ENCODE data around the gene SPACA9.

SPACA9 gene

DNA sequence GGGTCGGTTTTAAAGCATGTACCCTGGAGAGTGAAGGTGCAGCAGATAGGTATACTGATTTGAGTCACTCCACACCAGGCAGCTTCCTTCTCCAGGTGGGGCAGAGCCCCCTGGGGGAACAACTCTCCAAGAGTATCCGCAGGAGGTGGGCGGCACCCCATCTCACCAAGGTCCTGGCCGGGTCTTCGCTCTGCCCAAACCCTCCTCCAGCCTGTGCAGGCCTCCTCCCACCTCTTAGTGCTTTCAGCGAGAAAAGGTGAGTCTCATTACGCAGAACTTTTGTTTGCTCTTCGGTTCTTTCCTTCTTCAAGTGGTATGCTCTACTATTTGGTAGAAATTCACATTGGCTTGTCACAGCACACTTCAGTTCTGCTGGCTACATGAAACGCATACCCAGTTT lies 13.7 kb downstream of the SPACA9 start:
- Histone ChIP-seq H3K4me3 (no peak overlapping the region), H3K27ac (no peak overlapping the region)
- TF ChIP-seq, protein P1, sequence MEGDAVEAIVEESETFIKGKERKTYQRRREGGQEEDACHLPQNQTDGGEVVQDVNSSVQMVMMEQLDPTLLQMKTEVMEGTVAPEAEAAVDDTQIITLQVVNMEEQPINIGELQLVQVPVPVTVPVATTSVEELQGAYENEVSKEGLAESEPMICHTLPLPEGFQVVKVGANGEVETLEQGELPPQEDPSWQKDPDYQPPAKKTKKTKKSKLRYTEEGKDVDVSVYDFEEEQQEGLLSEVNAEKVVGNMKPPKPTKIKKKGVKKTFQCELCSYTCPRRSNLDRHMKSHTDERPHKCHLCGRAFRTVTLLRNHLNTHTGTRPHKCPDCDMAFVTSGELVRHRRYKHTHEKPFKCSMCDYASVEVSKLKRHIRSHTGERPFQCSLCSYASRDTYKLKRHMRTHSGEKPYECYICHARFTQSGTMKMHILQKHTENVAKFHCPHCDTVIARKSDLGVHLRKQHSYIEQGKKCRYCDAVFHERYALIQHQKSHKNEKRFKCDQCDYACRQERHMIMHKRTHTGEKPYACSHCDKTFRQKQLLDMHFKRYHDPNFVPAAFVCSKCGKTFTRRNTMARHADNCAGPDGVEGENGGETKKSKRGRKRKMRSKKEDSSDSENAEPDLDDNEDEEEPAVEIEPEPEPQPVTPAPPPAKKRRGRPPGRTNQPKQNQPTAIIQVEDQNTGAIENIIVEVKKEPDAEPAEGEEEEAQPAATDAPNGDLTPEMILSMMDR (IDR thresholded peaks at IDR 0.05), result no peak
- DNase-seq (ENCODE audit: low spot score), result peak; percentile 57

DNA sequence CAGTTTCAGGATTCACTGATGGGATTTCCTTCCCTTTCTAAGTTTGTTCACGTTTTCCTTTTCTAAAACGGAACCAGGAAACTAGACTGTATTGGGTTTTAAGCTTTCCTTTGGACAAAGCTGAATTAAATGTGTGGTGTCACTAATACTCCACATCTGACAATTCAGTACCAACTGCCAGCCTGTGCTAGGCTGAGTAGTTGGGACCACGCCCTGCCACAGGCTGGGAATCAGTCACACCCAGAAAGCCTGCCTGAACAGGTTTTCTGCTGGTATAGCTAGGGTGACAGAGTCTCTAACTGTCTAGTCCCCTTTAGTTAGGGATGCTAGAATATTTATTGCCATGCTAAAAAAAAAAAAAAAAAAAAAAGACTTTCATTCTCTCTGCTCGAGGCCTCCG lies 15.6 kb downstream of the SPACA9 start:
- no peak overlapping the region for H3K4me3 ChIP-seq
- no peak for DNase-seq (ENCODE audit: low spot score)
- no peak overlapping the region for H3K27ac ChIP-seq
- TF ChIP-seq, protein P1 (IDR thresholded peaks at IDR 0.05), result no peak

DNA sequence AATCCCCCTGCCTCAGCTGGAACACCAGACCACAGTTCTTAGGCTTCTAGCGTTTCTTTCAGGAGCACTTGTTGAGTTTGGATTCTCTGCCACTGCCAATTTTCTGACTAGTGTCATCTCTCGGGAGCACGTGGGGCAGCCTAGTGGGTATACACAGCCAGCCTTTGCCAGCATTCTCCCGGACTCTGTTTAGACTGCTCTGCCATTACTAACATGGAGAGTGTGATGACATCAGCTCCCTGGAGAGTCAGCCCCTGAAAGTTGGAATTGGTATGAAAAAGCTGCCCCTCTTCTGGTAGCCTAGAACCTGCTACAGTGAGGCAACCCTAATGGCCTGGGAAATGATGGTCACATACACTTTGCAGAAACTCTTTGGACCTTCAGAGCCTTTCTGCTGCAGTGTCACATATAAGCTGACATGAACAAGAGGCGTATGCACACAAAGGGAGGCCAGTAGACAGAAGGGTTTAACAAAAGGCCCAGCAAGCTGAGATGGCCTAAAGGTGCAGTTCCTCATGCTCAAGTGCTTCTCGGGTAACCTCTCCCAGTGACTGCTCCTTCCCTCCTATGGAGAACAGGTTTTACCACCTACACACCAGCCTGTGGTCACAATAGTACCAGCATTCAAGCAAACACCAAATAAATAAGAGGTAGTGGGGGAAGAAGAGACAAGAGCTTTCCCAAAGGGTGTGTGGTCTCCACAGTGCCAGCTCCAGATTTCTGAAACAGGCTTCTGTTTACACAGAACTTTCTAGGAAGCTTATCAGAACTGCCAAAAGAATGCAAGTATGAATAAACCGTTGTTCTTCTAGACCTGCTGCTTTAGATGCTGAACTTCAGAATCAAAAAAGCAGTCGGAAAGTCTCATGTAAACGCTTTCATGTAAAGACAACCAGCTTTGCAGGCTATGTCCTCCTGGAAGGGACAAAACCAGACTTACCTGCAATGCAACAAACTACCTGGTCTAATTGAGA lies 16.5 kb downstream of the SPACA9 start:
- Histone ChIP-seq H3K27ac (no peak overlapping the region), H3K4me3 (no peak overlapping the region)
- TF ChIP-seq, protein P1 (IDR thresholded peaks at IDR 0.05), result no peak
- DNase-seq (ENCODE audit: low spot score), result peak; percentile 41

DNA sequence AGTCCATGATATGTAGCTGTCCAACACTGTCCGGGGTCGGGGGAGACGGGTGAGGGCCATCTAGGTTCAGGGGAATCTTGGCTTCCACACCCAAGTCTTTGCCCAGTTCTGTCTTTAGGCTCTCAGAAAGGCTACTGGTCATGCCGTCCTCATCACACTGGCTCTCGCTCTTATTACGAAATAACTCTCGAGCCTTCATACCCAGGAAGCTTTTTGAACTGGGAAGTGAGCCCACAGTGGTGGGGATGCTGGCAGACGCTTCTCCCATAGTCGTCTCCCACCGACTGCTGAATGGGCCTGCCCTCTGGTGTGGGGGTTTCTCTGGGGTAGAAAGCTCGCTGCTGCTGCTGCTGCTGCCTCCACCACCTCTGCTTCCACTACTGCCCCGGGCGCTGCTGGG lies 17.6 kb downstream of the SPACA9 start:
- DNase-seq (ENCODE audit: low spot score), result no peak
- Histone ChIP-seq H3K4me3 (no peak overlapping the region), H3K27ac (no peak overlapping the region)
- TF ChIP-seq, protein P1 (IDR thresholded peaks at IDR 0.05), result no peak

DNA sequence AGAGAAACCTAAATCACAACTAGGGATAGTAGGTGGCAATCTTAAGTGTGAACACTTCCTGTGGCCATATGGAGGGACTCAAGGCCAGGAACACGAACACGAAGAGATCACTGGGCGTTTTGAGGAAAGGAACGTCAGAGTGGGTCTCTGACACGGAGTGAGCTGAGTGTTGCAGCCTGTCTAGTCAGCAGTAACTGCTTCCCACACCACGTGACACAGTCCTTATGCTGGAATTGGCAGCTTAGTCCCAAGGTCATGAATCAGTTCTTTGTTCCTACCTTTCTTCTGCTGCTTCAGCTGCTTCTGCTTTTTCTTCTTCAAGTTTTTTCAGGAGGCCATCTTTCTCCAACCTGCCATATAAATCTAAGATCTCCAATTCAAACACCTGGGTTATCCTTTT lies 18.2 kb downstream of the SPACA9 start:
- TF ChIP-seq, protein P1 (IDR thresholded peaks at IDR 0.05), result no peak
- H3K4me3 ChIP-seq, result no peak overlapping the region
- DNase-seq (ENCODE audit: low spot score), result no peak
- no peak overlapping the region for H3K27ac ChIP-seq

DNA sequence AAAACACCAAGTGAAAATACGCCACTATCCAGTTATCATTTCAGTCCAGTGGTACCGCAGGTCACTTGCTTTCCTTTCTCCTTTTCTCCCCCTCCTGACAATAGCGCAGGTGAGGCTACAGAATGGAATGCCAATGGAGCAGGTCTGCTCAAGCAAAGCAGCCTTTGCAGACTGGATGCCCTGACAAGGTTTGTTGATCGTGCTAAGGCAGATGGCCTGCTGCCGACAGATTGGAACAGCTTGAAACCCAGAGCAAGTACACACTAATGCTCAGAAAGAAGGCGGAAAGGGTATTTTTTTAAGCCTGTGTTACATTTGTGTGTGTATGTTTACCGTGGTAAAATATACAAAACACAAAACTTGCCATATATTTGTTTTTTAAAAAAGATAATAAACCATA lies 19.4 kb downstream of the SPACA9 start:
- Histone ChIP-seq H3K27ac (no peak overlapping the region), H3K4me3 (no peak overlapping the region)
- TF ChIP-seq, protein P1 (IDR thresholded peaks at IDR 0.05), result no peak
- DNase-seq (ENCODE audit: low spot score), result no peak

All from coronary artery (tissue), 2 donors.